GM21381 (cell line): ENCODE data around the gene GIPC3.

ENCODE experiments used
- ATAC-seq: cut with Tn5 transposase; IDR thresholded peaks from one replicate; pipeline ENCODE4 v1.9.1; 2021; ENCODE audit warnings: mild to moderate bottlenecking, moderate library complexity; ENCODE audit not compliant: unreplicated experiment

The GIPC3 gene, protein sequence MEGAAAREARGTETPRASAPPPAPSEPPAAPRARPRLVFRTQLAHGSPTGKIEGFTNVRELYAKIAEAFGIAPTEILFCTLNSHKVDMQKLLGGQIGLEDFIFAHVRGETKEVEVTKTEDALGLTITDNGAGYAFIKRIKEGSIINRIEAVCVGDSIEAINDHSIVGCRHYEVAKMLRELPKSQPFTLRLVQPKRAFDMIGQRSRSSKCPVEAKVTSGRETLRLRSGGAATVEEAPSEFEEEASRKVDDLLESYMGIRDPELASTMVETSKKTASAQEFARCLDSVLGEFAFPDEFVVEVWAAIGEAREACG

DNA sequence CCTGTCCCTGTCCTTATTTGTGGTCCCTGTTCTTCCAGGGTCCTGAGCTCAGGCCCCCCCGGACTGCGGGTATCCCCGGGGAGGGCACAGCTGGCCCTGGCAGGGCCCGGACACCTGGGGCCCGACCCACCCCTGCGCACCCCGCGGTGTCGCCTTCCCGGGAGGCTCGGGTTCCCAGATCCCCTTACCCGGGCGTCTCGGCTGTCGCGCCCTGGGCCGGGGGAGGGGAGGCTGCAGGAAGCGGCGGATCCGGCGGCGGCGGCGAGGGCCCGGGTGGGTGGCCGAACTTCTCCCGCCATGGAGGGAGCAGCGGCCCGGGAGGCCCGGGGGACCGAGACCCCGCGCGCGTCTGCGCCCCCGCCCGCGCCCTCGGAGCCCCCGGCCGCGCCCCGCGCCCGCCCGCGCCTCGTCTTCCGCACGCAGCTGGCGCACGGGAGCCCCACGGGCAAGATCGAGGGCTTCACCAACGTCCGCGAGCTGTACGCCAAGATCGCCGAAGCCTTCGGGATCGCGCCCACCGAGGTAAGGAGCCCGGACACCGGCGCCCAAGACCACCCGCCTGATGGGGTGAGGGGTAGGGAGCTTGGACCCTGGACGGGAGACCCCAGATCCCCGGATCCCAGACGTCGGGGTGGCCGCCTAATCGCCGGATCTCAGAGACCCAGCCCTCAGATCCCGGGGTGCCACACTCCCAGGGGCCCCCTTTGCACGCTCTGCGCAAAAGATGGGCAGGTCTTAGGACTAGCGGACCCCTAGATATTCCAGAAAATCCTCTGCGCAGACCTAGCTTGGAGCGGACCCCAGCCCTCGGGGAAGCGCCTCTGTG is at the start of gene GIPC3:
Gene GIPC3 (plus strand): TSS at position 178 of the 826 bp plus-strand sequence. CDS start 120 bp downstream, at position 298.
- ATAC-seq = no peak

DNA sequence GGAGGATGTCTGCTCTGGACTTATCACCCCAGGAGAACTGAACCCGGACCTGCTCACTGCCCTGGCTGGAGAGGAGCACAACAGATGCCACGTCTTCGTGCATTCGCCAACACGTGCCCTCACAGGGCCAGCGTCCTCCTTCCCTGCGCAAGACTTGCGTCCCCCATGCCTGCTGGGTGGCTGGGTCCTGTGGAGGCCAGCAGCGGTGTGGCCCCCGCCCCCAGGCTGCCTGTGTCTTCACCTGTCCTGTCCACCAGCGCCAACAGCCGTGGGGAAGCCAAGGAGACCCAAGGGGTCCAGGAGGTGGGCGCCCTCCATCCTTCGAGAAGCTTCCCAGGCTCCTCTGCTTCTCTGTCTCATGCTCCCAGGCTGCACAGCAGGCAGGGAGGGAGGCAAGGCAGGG is 49.7 kb upstream of the GIPC3 start:
- no peak for ATAC-seq

DNA sequence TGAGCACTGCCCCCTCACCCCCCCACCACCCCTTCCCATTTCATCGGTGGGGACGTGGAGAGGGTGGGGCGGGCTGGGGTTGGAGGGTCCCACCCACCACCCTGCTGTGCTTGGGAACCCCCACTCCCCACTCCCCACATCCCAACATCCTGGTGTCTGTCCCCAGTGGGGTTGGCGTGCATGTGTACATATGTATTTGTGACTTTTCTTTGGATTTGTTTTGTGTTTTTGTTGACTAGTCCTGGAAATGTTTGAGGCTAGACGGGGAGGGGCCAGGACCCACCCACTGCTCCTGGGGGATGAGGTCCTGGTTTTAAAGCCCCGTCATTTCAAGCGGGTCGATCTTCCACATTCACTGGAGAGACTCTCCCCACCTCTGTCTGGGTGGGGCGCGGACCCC is 49.3 kb upstream of the GIPC3 start:
- ATAC-seq = no peak

DNA sequence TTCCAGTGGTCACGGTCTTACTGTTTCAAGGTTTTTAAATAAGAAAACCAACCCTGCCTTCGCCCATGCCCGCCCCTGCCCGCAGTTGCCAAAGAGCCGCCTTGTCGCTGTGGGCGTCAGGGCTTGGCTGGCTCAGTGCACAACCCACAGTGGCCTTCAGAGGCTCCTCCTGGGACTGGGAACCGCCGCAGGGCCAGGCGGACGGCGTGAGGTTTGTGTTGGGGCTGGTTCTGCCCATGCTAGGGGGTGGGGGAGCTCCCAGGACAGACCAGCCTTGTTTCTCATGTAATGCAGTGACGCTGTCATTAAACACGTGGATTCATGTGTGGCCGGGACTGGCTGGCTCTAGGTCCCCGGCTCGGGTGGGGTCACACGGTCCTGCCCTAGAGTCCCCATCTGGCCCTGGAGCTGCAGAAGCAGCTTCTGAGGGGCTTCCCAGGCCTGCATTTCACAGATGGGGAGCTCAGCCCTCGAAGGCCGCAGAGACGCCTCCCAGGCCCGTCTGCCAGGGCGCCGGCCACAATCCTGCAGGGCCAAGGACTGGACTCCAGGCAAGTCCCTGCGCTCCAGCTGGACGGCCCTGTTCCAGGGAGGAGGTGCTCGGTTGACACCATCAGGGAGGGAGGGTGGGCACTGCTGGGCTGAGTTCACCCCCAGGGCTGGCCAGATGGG is 48.7 kb upstream of the GIPC3 start:
- ATAC-seq = no peak

DNA sequence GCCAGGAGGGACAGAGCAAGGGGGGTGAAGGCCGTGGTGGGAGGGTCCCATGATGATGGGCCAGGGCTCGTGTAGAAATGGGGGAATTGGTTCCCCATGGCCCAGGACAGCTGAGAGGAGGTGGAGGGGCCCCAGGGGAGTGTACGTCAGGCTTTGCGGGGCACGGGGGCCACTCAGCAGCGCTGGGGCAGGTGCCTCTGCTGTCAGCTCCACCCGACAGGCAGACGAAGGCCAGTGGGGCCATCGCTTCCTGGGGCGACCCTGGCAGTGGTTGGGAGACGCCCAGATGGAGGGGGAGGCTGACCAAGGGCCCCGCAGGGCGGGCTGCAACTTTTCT is 48.2 kb upstream of the GIPC3 start:
- ATAC-seq = no peak

DNA sequence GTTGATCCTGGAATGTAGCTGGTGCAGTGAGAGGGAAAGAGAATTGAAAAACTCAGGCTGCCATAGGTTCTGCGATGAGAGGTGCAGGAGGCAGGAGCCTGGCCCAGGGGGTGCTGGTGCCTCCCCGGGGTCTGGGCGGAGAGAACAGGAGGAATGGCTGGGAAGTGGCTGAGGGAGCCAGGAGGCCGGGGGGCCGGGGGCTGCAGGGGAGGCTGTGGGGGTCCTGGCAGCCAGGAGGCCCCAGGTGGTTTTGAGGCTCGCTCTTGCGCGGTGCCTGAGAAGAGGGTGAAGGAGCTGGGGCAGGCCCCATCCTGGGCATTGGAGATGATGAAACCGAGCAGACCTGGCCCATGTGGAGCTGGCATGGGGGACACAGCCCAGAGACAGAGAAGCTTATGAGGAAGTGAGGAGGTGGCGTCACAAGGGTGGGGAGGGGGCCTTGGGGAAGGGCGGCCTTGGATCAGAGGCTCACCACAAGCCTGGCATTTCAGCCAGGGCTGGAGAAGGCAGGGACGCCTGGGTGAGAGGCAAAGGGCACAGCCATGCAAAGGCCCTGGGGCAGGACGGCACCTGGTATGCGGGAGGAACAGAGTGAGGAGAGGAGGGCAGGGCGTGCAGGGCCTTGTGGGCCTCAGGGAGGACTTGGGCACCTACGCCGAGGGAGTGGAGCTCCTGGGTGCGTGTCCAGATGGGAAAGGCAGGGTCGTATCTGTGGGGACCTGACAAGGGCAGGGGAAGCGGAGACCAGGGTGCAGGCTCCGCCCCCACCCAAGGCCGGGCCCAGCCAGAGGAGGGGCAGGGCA is 47.6 kb upstream of the GIPC3 start:
- no peak for ATAC-seq

DNA sequence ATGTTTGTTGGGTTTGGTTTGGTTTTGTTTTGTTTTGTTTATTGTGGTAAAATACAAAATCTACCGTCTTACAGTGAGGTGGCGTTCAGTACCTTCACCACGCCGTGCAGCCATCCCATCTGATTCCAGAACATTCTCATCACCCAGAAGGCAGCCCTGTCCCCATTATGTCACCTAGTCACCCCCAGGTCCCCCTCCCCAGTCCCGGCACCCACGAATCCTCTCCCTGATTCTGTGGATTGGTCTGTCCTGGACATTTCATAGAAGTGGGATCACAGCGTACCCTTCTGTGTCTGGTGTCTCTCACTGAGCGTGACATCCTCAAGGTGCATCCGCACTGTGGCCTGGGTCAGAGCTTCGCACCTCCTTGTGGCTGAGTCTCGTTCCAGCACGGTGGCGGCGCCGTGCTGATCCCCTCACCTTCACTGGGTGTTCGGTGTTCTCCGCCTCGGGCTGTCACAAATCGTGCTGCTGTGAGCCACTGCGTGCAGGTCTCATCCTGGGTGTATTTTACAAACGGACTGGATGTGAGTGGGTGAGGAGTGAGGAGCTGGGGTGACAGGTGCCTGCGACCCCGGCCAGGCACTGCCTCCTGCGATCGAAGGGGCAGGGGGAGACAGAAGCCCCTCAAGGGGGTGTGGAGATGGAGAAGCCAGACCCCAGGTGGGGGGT is 46.9 kb upstream of the GIPC3 start:
- no peak for ATAC-seq

DNA sequence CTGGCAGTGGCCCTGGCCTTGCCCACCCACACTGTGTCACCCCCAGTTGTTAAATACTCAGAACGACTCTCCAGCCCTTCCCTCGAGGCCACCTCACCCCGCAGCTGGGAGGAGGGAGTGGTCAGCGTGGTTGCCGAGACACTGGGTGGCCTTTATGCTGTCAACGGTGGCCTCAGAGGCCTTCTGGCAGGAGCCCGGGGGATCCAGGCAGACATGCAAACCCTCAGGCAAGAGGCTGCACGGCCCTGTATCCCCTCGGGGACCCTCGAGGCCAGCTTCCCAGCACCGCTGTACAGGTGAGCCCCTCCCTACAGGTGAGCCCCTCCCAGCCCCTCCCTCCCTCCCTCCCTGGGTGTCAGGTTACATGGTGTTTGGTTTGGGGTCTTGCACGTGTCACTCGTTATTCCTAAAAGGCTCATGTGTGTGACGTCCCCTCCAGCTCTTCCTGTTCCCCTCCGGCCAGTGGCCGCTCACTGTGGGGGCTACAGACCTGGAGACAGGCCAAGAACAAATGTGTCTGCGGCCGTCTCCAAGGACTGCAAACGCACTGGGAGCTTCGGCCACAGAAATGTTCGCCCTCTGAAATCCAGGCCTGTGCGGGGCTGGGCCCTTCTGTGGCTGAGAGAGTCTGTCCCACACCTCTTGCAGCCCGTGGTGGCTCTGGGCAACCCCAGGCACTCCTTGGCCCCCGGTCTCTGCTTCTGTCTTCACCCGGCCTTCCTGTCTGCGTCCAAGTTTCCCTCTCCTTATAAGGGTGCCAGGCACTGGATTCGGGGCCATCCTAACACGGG is 46.1 kb upstream of the GIPC3 start, which contains the start of gene TEKTIP1:
Gene TEKTIP1 (plus strand): TSS at position 210 of the 791 bp plus-strand sequence. CDS start 4 bp downstream, at position 214.
- ATAC-seq = no peak

DNA sequence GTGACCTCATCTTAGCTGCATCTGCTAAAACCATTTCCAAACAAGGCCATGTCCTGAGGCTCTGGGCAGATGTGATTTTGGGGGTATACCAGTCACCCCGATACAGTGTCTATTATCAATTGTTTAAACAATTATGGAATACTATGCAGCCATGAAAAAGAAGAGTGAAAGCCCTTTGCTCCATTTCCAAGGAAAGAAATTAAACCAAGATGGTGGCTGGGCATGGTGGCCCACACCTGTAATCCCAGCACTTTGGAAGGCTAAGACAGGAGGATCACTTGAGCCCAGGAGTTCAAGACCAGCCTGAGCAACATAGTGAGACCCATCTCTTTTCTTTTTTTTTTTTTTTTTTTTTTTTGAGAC is 45.5 kb upstream of the GIPC3 start:
- no peak for ATAC-seq

DNA sequence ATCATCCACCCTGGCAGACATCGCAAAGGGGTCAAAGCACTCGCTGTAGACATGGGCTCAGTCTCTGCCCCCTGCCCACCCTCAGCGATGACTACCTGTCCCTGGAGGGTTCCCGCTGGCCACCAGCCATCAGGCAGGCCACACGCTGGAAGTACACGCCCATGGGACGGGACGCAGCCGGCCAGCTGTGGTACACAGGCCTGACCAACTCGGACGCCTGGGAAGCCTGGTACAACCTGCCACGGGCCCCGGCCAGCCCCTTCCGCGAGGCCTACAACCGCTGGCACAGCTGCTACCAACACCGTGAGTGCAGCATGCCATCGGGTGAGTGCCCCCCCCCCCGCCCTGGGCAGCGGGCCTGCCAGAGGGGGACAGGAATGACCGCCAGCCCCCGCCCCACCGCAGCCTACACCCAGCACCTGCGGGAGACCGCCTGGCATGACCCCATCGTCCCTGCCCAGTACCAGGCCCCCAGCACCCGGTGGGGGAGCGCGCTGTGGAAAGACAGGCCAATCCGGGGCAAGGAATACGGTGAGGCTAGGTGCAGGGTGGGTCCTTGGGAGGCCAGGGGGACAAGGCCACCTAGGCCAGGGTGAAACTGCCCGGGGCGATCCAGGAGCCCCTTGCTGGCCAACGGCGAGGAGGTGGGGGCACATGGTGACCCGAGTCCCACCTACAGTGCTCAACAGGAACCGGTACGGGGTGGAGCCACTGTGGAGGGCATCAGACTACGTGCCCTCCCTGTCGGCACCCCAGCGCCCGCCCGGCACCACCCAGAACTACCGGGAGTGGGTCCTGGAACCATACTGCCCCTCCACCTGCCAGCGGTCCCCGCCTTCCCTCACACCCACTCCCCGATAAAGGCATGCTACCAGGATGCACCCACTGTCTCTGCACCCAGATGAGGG is 41.9 kb upstream of the GIPC3 start:
- no peak for ATAC-seq

DNA sequence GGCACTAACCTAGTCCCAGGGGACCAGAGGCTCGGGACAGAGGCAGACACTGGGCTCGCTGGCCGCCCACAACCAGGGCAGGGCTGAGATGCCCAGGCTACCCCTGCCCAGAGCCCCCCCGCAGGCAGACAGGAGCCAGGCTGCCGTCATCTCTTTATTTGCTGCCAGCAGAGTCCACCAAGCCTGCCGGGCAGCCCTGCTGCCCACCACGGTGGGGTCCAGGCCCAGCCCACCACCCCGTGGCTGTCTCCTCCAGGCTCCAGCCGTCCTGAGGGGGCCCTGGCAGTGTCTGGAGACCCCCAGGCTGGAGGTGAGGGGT is 41.3 kb upstream of the GIPC3 start:
- ATAC-seq = no peak

DNA sequence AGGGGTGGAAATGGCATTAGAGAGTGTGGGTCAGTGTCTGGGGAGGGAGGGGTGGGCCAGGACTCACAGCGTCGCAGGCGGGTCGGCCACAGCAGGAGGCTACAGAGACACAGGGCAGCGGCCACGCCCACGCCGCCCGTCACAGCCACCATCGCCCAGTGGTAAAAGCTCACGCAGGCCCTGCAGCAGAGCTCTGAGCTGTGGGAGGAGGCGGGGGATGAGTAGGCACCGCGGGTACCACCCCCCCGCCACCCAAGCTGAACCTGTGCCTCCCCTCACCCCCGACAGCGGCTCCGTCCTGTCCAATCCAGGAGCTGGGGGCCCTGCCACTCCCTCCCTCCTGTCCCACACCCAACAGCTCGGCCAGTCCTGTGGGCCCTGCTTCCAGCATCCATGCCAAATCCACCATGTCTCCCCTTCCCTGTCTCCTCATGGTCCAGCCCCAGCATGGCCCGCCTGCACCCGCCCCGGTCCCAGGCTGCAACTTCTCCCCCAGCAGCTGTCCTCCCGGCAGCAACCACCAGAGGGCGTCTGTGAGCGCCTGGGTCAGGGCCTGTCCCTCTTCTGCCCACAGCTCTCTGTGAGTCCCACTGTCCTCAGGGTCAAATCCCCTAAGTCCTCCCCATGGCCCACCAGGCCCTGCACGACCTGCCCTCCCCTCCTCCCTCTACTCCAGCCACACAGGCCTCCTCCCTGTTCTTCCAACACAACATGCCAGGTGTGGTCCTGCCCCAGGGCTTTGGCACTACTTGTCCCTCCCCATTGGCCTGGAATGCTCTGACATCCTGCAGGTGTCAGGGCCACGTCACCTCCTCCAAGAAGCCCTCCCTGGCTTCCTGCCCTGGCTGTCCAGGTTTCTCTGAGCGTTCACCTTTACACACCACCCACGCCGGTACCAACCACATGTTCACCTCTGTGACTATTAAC is 40.3 kb upstream of the GIPC3 start:
- no peak for ATAC-seq

DNA sequence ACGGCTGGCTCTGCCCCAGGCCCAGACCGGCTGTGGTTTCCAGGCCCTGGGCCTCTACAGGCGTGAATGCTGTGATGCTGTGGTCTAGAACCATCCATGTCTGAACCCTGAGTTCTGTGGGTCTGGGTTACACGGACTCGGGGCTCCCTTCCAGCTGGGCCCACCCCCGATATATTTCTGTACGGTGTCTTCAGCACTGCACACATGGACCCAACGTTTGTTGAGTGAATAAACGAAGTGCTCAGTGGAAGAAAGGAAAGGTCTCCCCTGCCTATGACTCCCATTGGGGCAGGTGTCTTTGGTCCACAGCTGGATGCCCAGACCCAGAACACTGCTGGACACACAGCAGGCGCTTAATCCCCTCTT is 39.6 kb upstream of the GIPC3 start:
- ATAC-seq = no peak

DNA sequence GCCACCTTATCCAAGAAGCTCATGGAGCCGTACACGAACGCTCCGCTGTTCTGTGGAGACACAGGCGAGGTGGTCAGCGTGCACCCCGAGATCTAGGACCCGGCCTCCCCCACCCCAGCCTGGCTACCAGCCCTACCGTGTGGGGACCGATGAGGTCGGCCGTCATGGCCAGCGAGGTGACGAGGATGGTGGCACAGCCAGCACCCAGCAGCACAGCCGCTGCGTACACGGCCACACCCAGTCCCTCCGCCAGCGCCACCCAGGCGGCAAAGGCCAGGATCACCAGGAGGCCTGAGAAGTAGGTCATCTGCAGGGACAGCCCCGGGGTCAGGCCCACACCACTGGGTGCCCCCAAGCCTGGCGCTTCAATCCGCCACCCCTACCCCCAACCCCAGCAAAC is 39.2 kb upstream of the GIPC3 start:
- ATAC-seq = no peak

DNA sequence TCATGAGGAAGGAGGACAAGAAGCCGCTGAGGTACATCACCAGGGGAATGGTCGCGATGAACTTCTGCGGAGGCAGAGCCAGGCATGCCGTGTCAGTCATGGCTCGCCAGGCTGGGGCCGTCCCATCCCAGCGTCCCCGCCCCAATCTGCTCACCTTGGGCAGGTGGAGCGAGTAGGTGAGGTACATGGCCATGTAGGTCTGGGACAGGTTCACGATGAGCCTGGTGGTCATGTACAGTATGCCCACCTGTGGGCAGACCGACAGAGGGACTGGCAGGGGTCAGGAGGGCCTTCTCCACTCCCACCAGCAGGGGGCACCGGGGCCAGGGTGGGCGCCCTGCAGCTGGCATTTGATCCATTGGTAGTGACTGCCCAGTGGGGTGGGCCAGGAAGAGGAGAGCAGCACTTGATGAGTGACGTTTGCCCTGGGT is 38.0 kb upstream of the GIPC3 start:
- no peak for ATAC-seq

DNA sequence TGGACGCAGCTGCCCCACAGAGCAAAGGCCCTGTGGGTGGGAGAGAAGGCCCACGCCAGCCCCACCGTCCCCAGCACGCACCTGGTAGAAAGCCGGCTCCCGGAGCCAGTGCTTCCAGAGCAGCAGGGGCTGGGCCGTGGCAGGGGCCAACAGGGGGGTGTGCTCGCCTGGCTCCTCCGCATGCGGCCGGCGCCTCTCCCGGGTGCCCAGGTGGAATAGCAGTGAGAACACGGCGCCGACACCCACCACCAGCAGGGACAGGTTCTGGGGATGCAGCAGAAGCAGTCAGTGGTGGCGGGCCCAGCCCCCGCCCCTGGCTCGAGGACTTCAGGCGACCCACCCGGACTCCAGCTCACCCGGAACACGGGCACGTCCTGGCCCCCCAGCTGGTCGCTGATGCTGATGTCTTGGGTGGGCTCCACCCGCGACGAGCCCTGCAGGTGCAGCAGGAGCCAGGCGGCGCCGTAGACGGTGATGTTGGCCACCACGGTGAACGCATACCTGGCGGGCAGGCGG is 37.5 kb upstream of the GIPC3 start:
- ATAC-seq = no peak

DNA sequence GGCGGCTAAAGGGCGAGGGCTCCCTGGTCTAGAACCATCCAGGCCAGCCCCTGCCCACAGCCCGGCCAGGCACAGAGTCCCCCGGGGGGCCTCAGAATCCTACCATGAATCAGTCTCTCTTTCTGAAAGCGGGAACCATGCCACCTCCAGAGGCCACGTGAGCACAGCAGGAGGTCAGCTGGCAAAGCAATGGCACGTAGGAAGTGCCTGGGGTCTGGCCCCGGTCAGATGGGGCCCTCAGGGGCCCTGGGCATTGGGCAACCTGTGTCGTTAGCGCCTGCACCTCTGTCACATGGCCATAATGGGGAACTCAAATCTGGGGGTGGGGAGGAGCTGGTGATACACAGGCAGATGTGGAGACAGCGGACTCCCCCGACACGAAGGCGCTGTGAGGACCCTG is 36.7 kb upstream of the GIPC3 start:
- ATAC-seq = no peak

DNA sequence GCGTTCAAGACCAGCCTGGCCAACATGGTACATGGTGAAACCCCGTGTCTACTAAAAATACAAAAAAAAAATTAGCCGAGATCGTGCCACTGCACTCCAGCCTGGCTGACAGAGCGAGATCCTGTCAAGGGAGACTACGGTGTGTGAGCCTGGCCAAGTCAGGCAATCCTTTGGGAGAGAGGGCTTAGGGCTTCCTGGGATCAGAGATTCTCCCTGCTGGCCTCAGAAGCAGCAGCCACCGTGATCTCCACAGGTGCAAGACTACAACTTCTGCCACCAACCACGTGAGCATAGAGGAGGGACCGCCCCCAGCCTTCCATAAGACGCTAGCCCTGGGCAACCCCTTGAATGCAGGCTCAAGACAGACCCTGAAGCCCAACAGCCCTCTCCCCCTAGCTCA is 35.5 kb upstream of the GIPC3 start:
- ATAC-seq = no peak
